GM19043 (cell line): ENCODE measurements around the gene TCF7L2.

Experiments used
- ATAC-seq: cut with Tn5 transposase; IDR thresholded peaks from one replicate; pipeline ENCODE4 v1.9.1; 2021; ENCODE audit warnings: low read depth; ENCODE audit not compliant: unreplicated experiment

TCF7L2 gene

DNA sequence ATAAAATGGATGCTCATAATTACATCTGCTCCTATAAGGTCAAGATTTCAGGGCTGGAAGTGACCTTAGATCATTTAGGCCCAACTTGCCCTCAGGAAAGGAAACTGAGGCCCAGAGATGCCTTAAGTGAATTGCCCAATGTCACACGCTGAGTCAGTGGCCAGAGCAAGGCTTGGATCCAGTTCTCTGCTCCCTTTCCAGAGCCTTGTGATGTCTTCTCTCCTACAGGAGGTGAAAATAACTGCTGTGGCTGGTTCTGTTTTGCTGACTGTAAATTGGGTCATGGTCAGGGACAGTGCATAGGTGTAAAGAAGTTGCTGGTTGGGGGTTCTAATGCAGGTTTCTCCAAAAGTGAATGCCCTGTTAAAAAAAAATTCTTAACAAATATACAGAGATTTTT lies 91.3 kb downstream of the TCF7L2 start:
- ATAC-seq = no peak

DNA sequence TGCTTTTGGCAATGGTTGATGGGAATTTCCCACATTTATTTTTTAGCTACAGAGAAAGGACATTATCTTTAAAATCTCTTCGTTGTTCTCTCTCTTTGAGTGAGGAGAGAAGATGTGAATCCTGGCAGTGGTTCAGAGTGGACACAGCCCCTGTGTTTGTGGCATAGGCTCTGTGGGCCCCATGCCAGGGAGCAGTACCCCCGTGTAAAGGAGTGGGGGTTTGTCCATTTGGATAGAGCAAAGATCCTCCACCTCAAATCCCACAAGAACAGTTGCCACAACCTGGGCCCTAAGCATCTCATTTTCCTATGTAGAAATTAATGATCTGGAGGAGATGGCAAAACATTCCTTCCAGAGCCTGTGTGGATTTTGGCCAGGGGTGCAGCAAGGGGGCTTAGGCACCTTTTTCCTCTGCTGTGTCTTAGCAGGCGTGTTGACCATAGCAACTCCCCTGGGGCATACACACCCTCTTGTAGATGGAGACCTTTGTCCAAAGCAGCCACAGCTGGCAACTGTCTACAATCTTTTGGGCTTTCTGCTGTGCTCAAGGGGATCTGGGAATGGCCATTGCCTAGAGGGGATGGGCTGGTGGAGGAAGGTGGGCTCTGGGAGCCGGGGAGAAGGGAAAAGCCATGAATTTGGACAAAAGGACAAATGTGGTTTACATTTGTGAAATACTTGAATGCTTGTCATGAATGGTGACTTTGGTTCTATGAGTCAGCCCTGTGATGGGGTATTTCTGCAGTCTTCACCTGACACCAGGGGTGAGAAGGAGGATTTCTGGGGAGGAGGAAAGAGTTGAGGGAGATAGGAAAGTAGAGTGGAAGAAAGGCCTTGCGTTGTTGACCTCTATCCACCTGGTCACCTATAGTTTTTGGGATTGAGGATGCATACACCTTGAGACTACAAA lies 92.0 kb downstream of the TCF7L2 start:
- no peak for ATAC-seq

- ATAC-seq = no peak
These were observed 92.8 kb downstream of the TCF7L2 start for GRCh38 chr10:113042868-113043267.

- ATAC-seq = no peak
These were observed 94.1 kb downstream of the TCF7L2 start for GRCh38 chr10:113044016-113044755.

- ATAC-seq = no peak
These were observed 95.4 kb downstream of the TCF7L2 start for GRCh38 chr10:113045147-113046055.

- no peak for ATAC-seq
These were observed 97.1 kb downstream of the TCF7L2 start for GRCh38 chr10:113047151-113047550.

DNA sequence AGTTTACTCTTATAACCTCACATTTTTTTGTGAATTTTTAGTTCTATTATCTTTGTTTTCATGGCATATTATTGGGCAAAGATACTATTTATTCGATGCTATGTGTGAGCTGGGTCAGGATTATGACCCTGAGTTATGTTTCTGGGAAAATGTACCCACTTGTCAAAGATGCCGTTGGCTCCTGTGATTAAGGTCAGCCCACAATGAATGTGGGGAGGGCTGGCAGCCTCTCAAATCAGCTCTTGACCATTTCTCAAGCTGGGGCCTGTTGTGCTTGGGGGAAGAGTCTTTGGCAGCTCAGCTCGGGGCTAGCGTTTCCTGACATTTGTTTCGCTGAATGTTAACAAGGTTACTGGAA lies 97.5 kb downstream of the TCF7L2 start:
- ATAC-seq = no peak

- ATAC-seq = no peak
These were observed 98.1 kb downstream of the TCF7L2 start for GRCh38 chr10:113047963-113048781.

DNA sequence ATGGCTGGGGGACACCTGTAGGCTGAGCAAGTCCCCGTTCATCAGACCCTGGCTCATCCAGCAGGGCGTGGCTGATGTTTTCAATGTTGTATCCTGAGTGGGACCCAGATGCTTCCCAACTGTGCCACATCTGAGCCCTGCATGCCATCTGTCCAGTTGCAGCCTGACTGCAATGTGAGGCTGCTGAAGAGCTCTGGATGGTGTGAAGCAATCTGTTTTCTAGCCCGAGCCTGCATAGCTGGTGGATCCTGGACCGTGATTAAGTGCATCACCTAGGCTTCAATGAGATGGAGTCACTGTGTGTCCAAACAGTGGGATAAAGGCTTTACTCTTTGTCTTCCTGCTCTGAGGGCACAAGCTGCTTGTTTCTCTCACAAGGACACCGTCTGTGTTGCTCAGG lies 99.8 kb downstream of the TCF7L2 start:
- ATAC-seq = no peak

- ATAC-seq = no peak
These were observed 102.2 kb downstream of the TCF7L2 start for GRCh38 chr10:113052076-113052830.

DNA sequence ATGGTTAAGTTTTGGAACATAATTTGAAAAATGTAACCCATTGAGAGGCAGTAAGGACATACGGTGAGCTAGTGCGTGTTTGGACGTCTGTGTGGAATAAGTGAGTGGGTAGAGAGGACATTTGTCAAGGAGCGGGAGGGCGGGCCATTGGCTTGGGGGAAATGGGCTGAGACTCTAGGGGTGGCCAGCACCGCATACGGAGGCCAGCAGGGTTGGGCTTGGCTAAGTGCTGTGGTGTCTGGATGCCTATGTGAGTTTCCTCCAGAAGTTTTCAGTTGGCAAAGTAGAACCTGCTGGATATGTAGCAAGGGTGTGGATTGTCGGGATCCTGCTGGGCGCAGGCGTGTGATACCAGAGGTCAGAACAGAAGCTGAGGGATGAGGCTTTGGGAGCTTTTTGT lies 103.0 kb downstream of the TCF7L2 start:
- no peak for ATAC-seq

GRCh38 chr10:113053881-113054280 lies 103.8 kb downstream of the TCF7L2 start:
- ATAC-seq = no peak

GRCh38 chr10:113055458-113055857 lies 105.4 kb downstream of the TCF7L2 start:
- no peak for ATAC-seq

DNA sequence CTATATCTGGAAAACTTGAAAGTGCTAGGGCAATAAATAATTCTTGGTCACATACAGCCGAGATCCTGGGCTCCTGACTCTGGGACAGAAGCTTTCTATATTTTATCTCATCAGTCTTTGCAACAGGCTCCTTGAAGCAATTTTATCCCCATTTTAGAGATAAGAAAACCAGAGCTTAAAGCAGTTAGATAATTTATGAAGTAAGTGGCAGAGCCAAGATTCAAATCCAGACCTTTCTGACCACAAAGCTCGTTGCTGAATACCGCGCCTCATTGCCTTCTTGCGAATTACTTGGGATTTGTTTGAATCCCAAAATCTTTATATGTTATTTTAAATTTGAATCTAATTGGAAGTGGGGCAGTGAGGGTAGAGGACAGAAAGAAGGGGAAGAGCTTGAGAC lies 106.0 kb downstream of the TCF7L2 start:
- ATAC-seq = no peak

DNA sequence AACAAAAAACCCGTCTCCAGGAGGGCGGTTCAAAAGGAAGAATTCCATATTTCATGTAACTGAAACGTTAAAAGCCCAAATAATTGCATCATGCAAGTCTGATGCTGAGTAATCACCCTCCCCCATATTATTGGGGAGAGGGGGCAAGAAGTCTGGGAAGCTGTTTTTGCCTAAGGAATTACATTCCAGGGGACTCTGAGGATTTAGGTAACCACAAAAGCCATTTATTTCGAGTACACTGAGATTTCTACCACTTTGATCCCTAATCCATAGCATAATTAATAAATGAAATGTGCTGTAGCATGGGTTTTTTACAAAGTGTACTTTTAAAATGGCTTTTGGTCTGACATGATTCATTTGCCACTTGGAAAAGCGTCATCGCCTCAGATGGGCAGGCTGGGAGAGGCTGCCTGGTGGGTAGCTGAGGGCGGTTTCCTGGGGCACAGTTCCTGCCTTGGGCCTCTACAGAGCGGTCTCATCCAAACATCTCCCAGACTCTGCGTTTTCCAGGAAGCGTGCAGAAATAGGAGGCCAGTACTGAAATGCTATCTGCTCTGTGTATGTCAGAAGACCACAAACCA lies 106.5 kb downstream of the TCF7L2 start:
- ATAC-seq = no peak

DNA sequence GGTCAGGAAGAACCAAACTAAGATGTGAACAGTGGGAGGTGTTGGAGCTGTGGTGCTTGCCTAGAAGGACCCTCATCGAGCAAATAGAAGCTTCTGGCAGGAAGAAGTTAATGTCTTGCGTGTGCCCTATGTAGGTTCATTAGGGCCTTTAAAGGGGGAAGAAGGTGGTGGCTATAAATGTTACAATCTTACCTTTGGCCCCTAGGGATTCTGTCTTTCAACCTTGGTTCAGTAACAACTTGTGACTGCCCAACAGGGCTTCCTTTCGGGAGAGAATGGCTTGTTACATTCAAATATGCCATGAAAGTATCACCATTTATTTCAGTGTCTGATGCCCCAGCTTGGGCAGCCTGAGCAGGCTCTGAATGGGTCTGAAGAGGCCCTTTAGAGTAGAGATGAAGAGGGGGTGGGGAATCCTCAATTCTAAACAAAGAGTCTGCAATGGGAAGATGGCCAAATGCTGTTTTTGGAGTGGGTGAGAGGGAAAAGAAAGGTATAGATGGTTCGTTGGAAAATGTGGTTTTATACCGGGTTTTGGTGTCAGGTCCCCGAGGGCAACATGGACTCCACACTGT lies 108.0 kb downstream of the TCF7L2 start:
- ATAC-seq = no peak

DNA sequence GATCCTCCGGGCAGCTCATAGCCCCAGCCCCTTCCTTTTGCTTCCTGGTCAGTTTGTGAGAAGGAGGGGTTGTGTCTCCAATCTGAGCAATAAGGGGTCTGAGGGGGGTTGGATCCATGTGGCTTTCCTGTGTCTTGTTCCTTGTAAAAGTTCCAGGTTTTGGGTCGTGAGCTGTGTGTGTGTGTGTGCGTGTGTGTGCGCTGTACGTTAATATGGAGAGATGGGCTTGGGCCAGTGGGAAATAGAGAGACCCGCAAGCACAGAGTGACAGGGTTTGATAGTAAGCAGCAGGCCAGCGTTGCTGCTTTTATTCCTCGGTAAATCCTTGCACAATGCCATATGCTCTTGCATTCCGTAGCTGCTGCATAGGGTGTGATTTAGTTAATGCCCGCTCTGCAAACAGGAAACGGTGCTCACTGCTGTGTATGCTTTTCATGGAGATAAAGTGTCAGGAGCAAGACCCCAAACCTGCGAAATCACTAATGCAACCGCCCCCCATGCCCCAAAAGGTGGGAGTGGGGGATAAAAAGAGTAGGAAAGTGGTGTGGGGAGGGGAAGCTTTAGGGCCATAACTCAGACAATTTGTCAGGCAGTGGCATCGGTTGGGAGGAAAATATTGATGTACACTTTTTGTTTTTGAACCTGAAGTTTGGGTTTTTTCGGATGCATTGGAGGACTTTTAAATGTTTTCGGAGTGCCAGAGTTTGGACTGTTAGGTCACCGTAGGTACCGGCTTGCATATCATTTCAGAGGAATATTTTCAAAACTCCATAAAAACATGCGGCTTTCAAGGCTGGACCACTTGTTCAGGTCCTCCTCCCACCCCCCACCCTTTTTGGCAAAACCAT lies 108.7 kb downstream of the TCF7L2 start:
- no peak for ATAC-seq

GRCh38 chr10:113059371-113059780 lies 109.3 kb downstream of the TCF7L2 start:
- no peak for ATAC-seq
